Right lobe of liver (tissue), 6 donors: ENCODE measurements around the gene ACOX1. TPM values are rescaled to one million over a fixed set of nuclear protein-coding genes. Genes with fewer than 3 reads are reported as not detected.

Experiments used
- ATAC-seq, 4 donors: fragments of 200-7000 bp; cut with Tn5 transposase; one replicate each; pipeline ENCODE4 v1.9.1; 2020; ENCODE audit warnings: mild to moderate bottlenecking in 4 of 4, moderate library complexity in 4 of 4
- DNase-seq, 3 donors: peaks; one replicate each; pipeline ENCODE4 v3.0.0-alpha.2; 2020
- H3K27ac ChIP-seq, 3 donors: fragments of 200-600 bp; one replicate each; pipeline ENCODE4 v1.8.0; 2022
- H3K27me3 ChIP-seq, 2 donors: fragments of 200-600 bp; one replicate each; pipeline ENCODE4 v1.8.0; 2022
- H3K36me3 ChIP-seq, 4 donors: fragments of 200-600 bp; sonication (generic) in 1 of 4; one replicate each; pipeline versions ENCODE4 v1.5.1 to v1.8.0; 2017 to 2022; ENCODE audit warnings: control low read depth in 1 of 4
- H3K4me1 ChIP-seq, 4 donors: fragments of 200-600 bp; sonication (generic) in 1 of 4; one replicate each; pipeline versions ENCODE4 v1.5.1 to v1.8.0; 2017 to 2022; ENCODE audit warnings: control low read depth in 1 of 4
- H3K4me3 ChIP-seq, 3 donors: fragments of 200-600 bp; one replicate each; pipeline ENCODE4 v1.8.0; 2022
- H3K9me3 ChIP-seq, 4 donors: fragments of 200-600 bp; sonication (generic) in 1 of 4; one replicate each; pipeline versions ENCODE4 v1.5.1 to v1.8.0; 2017 to 2022; ENCODE audit warnings: control low read depth in 1 of 4
- POLR2A ChIP-seq: fragments of 450-650 bp; IDR thresholded peaks from one replicate; pipeline ENCODE4 v1.6.1; 2017; ENCODE audit warnings: antibody characterized with exemption, mild to moderate bottlenecking
- WGBS: methylation state at CpG from one replicate; pipeline ENCODE4 v1.1.6; 2018; ENCODE audit warnings: low coverage, low lambda C conversion rate; ENCODE audit not compliant: insufficient coverage; ENCODE audit errors: missing lambda C conversion rate; 5-methylcytosine and 5-hydroxymethylcytosine counted together
- intact Hi-C, 2 donors: fragments of 100-400 bp; cut with DNase I; formaldehyde crosslinking; loops; one replicate each; pipeline versions ENCODE4 v1.11.2 to v1.14.1; 2022
- total RNA-seq, 6 experiments: library from RNA; depleted of rRNA in 2 of 6; stranded (reverse); fragments of >200 nt in 2 of 6; fragmentation: NEBNext Ultra II Directional in 3 of 6; extraction: Animal tissue kit (Norgen Biotek cat#: 25700) in 3 of 6; gene quantifications; one replicate each; pipeline versions ENCODE4 v1.1.0 to v1.2.4, GENCODE V29; 2016 to 2023
- TF ChIP-seq, protein P1 (sequence below), 4 donors: fragments of 200-600 bp in 3 of 4; fragments of 450-650 bp in 1 of 4; IDR thresholded peaks; one replicate each; pipeline versions ENCODE4 v1.5.1 to v1.8.0; 2016 to 2022; ENCODE audit warnings: antibody characterized with exemption in 4 of 4, mild to moderate bottlenecking in 2 of 4
- donor health status: DM: no; HTN: yes; CAD: no.
- donor health status: DM: no; HTN: no; CAD: no.
- donor health status: DM: no; HTN: no; CAD: no.
- donor health status: DM: no; HTN: yes; CAD: no.
- donor health status: DM: no; HTN: yes; CAD: no.

ACOX1 gene
- total RNA-seq, 6 experiments from 2014 or later: 112 to 202 (median 190) TPM

- DNase-seq (no peak), ATAC-seq (no peak)
- Histone ChIP-seq H3K27me3 (no peaks in the 10 kb centered on the region), H3K36me3 (no peaks in the 10 kb centered on the region), H3K9me3 (no peaks in the 10 kb centered on the region), H3K27ac (no peak overlapping the region), H3K4me1 (peaks cover 0 to 12% (median 10%) of the 10 kb centered on the region in 4 donors), H3K4me3 (no peak overlapping the region)
- TF ChIP-seq POLR2A: no peak
- TF ChIP-seq, protein P1, sequence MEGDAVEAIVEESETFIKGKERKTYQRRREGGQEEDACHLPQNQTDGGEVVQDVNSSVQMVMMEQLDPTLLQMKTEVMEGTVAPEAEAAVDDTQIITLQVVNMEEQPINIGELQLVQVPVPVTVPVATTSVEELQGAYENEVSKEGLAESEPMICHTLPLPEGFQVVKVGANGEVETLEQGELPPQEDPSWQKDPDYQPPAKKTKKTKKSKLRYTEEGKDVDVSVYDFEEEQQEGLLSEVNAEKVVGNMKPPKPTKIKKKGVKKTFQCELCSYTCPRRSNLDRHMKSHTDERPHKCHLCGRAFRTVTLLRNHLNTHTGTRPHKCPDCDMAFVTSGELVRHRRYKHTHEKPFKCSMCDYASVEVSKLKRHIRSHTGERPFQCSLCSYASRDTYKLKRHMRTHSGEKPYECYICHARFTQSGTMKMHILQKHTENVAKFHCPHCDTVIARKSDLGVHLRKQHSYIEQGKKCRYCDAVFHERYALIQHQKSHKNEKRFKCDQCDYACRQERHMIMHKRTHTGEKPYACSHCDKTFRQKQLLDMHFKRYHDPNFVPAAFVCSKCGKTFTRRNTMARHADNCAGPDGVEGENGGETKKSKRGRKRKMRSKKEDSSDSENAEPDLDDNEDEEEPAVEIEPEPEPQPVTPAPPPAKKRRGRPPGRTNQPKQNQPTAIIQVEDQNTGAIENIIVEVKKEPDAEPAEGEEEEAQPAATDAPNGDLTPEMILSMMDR (IDR thresholded peaks at IDR 0.05): no peak
- intact Hi-C loops: no loop called here
- WGBS: 100% methylated on average over 1 of the region's 31 CpGs
Observed at GRCh38 chr17:75917917-75918445, 61.0 kb downstream of the ACOX1 start.

DNA sequence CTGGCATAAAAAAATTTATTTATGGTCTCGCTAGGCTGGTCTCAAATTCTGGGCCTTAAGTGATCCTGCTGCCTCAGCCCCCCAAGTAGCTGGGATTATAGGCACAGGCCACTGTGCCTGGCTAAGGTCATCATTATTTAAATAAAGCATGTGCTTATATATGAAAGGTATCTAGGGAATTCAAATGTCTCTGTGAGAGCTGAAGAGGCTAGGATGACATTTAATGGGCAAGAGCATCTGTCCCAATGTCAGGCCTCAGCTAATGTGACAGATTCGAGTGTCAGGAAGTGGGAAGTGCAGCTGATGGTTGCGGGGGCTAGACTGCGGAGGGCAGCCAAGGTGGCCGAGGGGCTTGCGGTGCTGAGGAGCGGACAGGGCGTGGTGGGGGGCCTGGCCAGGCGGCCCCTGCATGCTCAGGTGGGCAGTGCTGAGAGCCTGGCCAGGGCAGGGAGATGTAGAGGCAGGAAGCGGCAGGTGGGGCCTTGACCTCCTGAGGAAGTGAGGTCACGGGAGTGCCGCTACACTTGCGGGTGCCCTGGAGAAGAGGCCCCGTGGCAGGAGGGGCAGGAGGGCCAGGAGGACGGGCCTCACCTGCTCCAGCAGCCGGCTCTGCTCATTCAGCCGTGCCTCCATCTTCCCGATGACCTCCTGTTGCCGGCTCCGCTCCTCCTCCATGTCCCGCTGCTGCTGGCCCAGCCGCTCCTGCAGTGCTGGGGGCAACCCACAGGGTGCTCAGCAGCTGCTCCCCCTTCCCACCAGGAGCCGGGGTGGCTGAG lies 61.6 kb downstream of the ACOX1 start:
- 90% methylated on average over 9 of the region's 23 CpGs for WGBS
- Histone ChIP-seq H3K27me3 (no peaks in the 10 kb centered on the region), H3K9me3 (no peaks in the 10 kb centered on the region), H3K27ac (no peak overlapping the region), H3K4me3 (no peak overlapping the region), H3K4me1 (peaks cover 0 to 6% (median 5%) of the 10 kb centered on the region in 4 donors), H3K36me3 (no peaks in the 10 kb centered on the region)
- no peak for ATAC-seq
- intact Hi-C loops: no loop called here
- TF ChIP-seq, protein P1 (IDR thresholded peaks at IDR 0.05): no peak
- DNase-seq: no peak

GRCh38 chr17:75915268-75915667 lies 63.7 kb downstream of the ACOX1 start:
- no peak overlapping the region for H3K4me3 ChIP-seq
- 93% methylated on average over 5 of the region's 8 CpGs for WGBS
- H3K27me3 ChIP-seq: no peaks in the 10 kb centered on the region
- no peaks in the 10 kb centered on the region for H3K4me1 ChIP-seq
- ATAC-seq: no peak
- no peak for DNase-seq
- intact Hi-C loops: no loop called here
- H3K9me3 ChIP-seq: no peaks in the 10 kb centered on the region
- TF ChIP-seq, protein P1 (IDR thresholded peaks at IDR 0.05): no peak
- no peak for TF ChIP-seq POLR2A
- no peak overlapping the region for H3K27ac ChIP-seq
- H3K36me3 ChIP-seq: no peaks in the 10 kb centered on the region

- ATAC-seq: no peak
- no peak for TF ChIP-seq POLR2A
- TF ChIP-seq, protein P1 (IDR thresholded peaks at IDR 0.05): no peak
- H3K27me3 ChIP-seq: no peaks in the 10 kb centered on the region
- H3K4me3 ChIP-seq: no peak overlapping the region
- no peaks in the 10 kb centered on the region for H3K36me3 ChIP-seq
- DNase-seq: no peak
- 100% methylated on average over 1 of the region's 34 CpGs for WGBS
- intact Hi-C loops: no loop called here
- no peaks in the 10 kb centered on the region for H3K4me1 ChIP-seq
- no peaks in the 10 kb centered on the region for H3K9me3 ChIP-seq
- no peak overlapping the region for H3K27ac ChIP-seq
Observed at GRCh38 chr17:75914643-75915267, 64.2 kb downstream of the ACOX1 start.
